Measurements from ENCODE around the gene ARHGAP33. TPM values are rescaled to one million over a fixed set of nuclear protein-coding genes. Genes with fewer than 3 reads are reported as not detected.

ARHGAP33 gene
- total RNA-seq, 1 experiment from 2014 or later, result 3.7 TPM

DNA sequence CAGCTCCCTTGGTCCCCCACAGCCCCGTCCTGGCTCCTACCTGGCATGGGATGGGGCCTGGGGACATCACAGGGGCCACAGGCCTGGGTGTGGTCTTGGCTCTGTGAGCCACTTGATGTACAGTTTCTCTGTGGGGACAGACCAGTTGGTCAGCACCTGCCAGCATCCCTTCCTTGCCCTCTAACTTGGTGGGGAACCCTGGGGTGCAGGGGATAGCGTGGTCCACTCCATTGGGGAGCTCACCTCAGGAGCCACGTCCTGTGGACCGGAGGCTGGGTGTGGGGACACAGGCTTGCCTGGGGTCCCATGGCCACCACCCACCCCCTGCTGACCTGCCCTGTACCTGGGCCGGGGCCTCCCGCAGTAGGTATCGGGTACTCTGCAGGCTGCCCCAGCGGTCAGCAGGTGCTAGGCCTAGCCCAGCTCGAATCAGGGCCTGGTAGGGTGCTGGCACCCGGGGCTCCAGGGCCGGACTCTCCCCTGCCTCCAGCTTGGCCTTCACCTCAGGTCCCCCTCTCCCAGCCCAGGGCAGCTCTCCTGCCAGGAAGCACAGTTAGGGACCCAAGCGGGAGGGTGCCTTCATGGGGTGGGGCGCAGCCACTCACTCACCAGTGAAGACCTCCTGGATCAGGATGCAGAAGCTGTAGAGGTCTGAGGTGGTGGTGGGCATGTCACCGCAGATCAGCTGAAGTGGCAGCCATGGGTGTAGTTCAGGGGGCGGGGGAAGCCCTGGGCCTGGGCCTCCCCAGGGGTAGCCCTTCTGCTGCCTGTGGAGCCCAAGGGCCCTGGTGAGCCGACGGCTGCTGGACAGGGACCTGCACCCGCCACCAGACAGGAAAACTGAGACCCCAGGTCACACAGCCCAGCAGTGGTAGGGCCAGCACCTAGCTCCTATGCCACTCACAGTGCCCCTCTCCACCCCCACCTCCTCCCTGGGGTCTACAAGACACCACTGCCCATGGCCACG, 14.9 kb downstream of the ARHGAP33 start:
- Histone ChIP-seq H3K9me2 (replicated peaks; ENCODE audit: low read length) (no peaks in the 10 kb centered on the region), H3K9ac (ENCODE audit: low read length) (no peak overlapping the region), H2AFZ (ENCODE audit: low read length) (no peak overlapping the region), H3K4me3 (ENCODE audit: low read length) (no peak overlapping the region), H3K9me3 (ENCODE audit: low read length) (no peaks in the 10 kb centered on the region), H3K27me3 (ENCODE audit: low read length) (no peaks in the 10 kb centered on the region), H3K4me1 (ENCODE audit: insufficient read depth, low read length) (no peaks in the 10 kb centered on the region), H3K27ac (ENCODE audit: low read length) (no peak overlapping the region), H3F3A (ENCODE audit: low read length, unreplicated experiment) (no peaks in the 10 kb centered on the region), H3K36me3 (ENCODE audit: low read depth, low read length) (no peaks in the 10 kb centered on the region), H3K4me2 (ENCODE audit: low read length) (no peak overlapping the region), H3K79me2 (ENCODE audit: low read length) (no peaks in the 10 kb centered on the region), H4K20me1 (ENCODE audit: low read length) (no peaks in the 10 kb centered on the region)
- BruUV-seq (replicated peaks), result no TSS peak
- ChIA-PET POLR2A (ENCODE audit: unreplicated experiment) (no interaction called here), CTCF (no interaction called here)
- intact Hi-C loops (cut with micrococcal nuclease), result no loop called here
- no peak for DNase-seq
- TF ChIP-seq EZH2 (IDR thresholded peaks at IDR 0.05; ENCODE audit: low read length, unreplicated experiment), result no peak
- no peak for TF ChIP-seq EZH2phosphoT487 (IDR thresholded peaks at IDR 0.05; ENCODE audit: borderline replicate concordance, low read length)
- TF ChIP-seq, protein P1, sequence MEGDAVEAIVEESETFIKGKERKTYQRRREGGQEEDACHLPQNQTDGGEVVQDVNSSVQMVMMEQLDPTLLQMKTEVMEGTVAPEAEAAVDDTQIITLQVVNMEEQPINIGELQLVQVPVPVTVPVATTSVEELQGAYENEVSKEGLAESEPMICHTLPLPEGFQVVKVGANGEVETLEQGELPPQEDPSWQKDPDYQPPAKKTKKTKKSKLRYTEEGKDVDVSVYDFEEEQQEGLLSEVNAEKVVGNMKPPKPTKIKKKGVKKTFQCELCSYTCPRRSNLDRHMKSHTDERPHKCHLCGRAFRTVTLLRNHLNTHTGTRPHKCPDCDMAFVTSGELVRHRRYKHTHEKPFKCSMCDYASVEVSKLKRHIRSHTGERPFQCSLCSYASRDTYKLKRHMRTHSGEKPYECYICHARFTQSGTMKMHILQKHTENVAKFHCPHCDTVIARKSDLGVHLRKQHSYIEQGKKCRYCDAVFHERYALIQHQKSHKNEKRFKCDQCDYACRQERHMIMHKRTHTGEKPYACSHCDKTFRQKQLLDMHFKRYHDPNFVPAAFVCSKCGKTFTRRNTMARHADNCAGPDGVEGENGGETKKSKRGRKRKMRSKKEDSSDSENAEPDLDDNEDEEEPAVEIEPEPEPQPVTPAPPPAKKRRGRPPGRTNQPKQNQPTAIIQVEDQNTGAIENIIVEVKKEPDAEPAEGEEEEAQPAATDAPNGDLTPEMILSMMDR (conservative IDR thresholded peaks at IDR 0.05; ENCODE audit: low read depth, low read length), result no peak
- ATAC-seq, result no peak

DNA sequence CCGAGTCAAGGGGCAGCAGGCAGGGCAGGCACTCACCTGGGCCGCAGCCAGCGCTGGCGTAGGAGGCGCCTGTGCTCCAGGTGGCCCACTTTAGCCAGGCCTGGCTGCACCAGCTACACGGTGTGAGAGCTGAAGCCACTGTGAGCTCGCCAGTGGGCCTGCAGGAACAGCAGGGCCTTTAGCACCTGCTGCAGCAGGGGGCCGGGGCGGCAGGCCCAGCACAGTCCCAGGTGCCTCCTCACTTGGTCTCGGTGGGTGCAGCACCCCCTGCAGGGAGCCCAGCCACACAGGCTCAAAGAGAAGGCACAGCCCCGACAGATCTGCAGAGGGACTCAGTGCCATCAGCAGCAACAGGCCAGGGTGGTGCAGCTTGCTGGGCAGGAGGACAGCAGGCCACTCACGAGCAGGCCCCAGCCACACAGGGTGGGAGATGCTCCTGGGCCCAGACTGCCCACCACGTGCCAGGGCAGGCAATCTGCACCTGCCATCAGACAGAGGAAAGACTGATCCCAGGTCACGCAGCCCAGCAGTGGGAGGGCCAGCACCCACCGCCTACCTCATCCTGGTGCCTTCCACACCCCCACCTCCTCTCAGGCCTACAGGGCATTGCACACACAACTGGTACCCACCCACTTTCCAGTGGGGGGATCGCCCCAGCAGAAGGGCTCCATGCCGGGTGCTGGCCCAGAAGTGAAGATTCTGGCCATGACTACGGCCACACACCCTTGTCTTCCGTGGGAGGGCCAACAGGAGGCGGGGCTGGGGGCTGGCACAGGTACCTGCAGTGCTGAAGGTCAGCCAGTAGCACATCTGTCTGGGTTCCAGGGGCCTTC, 15.8 kb downstream of the ARHGAP33 start:
- no TSS peak for BruUV-seq (replicated peaks)
- Histone ChIP-seq H3K9ac (ENCODE audit: low read length) (no peak overlapping the region), H3K9me3 (ENCODE audit: low read length) (no peaks in the 10 kb centered on the region), H3F3A (ENCODE audit: low read length, unreplicated experiment) (no peaks in the 10 kb centered on the region), H3K36me3 (ENCODE audit: low read depth, low read length) (no peaks in the 10 kb centered on the region), H3K4me2 (ENCODE audit: low read length) (no peak overlapping the region), H3K79me2 (ENCODE audit: low read length) (no peaks in the 10 kb centered on the region), H4K20me1 (ENCODE audit: low read length) (no peaks in the 10 kb centered on the region), H3K4me3 (ENCODE audit: low read length) (no peak overlapping the region), H3K9me2 (replicated peaks; ENCODE audit: low read length) (no peaks in the 10 kb centered on the region), H3K27me3 (ENCODE audit: low read length) (no peaks in the 10 kb centered on the region), H3K27ac (ENCODE audit: low read length) (no peak overlapping the region), H3K4me1 (ENCODE audit: insufficient read depth, low read length) (no peaks in the 10 kb centered on the region), H2AFZ (ENCODE audit: low read length) (no peak overlapping the region)
- intact Hi-C loops (cut with micrococcal nuclease), result no loop called here
- ChIA-PET CTCF (no interaction called here), POLR2A (ENCODE audit: unreplicated experiment) (no interaction called here)
- TF ChIP-seq EZH2 (IDR thresholded peaks at IDR 0.05; ENCODE audit: low read length, unreplicated experiment) (no peak), EZH2phosphoT487 (IDR thresholded peaks at IDR 0.05; ENCODE audit: borderline replicate concordance, low read length) (no peak)
- TF ChIP-seq, protein P1 (conservative IDR thresholded peaks at IDR 0.05; ENCODE audit: low read depth, low read length), result 0 out of 2 replicates have a peak, but pooled peaks have one; percentile 20
- no peak for DNase-seq
- ATAC-seq, result no peak
